K562 (cell line): ENCODE results near the gene DCTN5. TPM values are rescaled to one million over a fixed set of nuclear protein-coding genes. Genes with fewer than 3 reads are reported as not detected.
A peak's percentile ranks its signal among the peaks of the same experiment; 100 is the strongest.

Experiments used
- BCLAF1 ChIP-seq, 2 experiments: fragments of 450-650 bp in 1 of 2; IDR thresholded peaks; 2 replicates each; pipeline ENCODE4 v1.6.1; 2011 to 2017; ENCODE audit warnings: low read depth in 2 of 2, antibody characterized with exemption in 1 of 2, borderline replicate concordance in 1 of 2, low read length in 1 of 2, mild to moderate bottlenecking in 1 of 2, mixed read lengths in 1 of 2; ENCODE audit not compliant: control insufficient read depth in 1 of 2
- CBX3 ChIP-seq, 2 experiments: IDR thresholded peaks; 1 replicate in 1 of 2; 2 replicates in 1 of 2; pipeline ENCODE4 v1.6.1; 2012; ENCODE audit warnings: inconsistent platforms in 2 of 2, low read length in 2 of 2, borderline replicate concordance in 1 of 2, control low read depth in 1 of 2
- DNMT1 ChIP-seq: fragments of 450-650 bp; IDR thresholded peaks from 2 replicates; pipeline ENCODE4 v1.6.1; 2016; ENCODE audit warnings: antibody characterized with exemption, mild to moderate bottlenecking
- JUN ChIP-seq, 2 experiments: sonication (generic) in 1 of 2; formaldehyde crosslinking in 1 of 2; IDR thresholded peaks; 2 replicates each; pipeline versions ENCODE4 v1.6.1 to v1.8.0; 2012 to 2022; ENCODE audit warnings: borderline replicate concordance in 2 of 2, mild to moderate bottlenecking in 2 of 2, improper control_type of control experiment in 1 of 2, low read depth in 1 of 2, low read length in 1 of 2, missing genetic modification reagents in 1 of 2
- JUNB ChIP-seq: fragments of 450-650 bp; formaldehyde crosslinking; conservative IDR thresholded peaks from 2 replicates; pipeline ENCODE4 v1.4.0; 2020; ENCODE audit warnings: mild to moderate bottlenecking
- LARP7 ChIP-seq: fragments of 450-650 bp; IDR thresholded peaks from 2 replicates; pipeline ENCODE4 v1.6.1; 2016
- LCOR ChIP-seq: sonication (generic); formaldehyde crosslinking; IDR thresholded peaks from 2 replicates; pipeline ENCODE4 v1.8.0; 2022; ENCODE audit warnings: mild to moderate bottlenecking, missing genetic modification reagents
- PBX2 ChIP-seq, 2 experiments: IDR thresholded peaks in 1 of 2; conservative IDR thresholded peaks in 1 of 2; 2 replicates each; pipeline ENCODE4 v1.6.1; 2016; ENCODE audit warnings: low read depth in 2 of 2, mild to moderate bottlenecking in 1 of 2, missing compliant biosample characterization in 1 of 2, missing genetic modification characterization in 1 of 2, moderate library complexity in 1 of 2
- POLR2G ChIP-seq: fragments of 200-400 bp; formaldehyde crosslinking; IDR thresholded peaks from 2 replicates; pipeline ENCODE4 v1.6.1; 2017; ENCODE audit warnings: low read depth, mild to moderate bottlenecking, antibody characterized with exemption, low read length, moderate library complexity
- RBM17 ChIP-seq: fragments of 200-400 bp; formaldehyde crosslinking; IDR thresholded peaks from 2 replicates; pipeline ENCODE4 v1.6.1; 2017; ENCODE audit warnings: low read depth, mild to moderate bottlenecking, low read length, borderline replicate concordance
- TAF7 ChIP-seq: fragments of 450-650 bp; IDR thresholded peaks from 2 replicates; pipeline ENCODE4 v1.6.1; 2016; ENCODE audit warnings: missing genetic modification characterization, missing compliant biosample characterization
- ZBTB17 ChIP-seq: fragments of 450-650 bp; formaldehyde crosslinking; IDR thresholded peaks from 2 replicates; pipeline ENCODE4 v1.4.0; 2020; ENCODE audit warnings: mild to moderate bottlenecking
- ZNF133 ChIP-seq: fragments of 250-450 bp; sonication (Bioruptor Pico); IDR thresholded peaks from 2 replicates; pipeline ENCODE4 v1.4.0; 2020; ENCODE audit warnings: mild to moderate bottlenecking
- ZNF311 ChIP-seq: fragments of 250-450 bp; sonication (Bioruptor Pico); IDR thresholded peaks from 2 replicates; pipeline ENCODE4 v1.4.0; 2020; ENCODE audit warnings: mild to moderate bottlenecking, moderate library complexity
- polyA plus RNA-seq, 8 experiments: library from polyadenylated mRNA; depleted of rRNA in 4 of 8; stranded (reverse) in 5 of 8; unstranded in 3 of 8; fragments of >200 nt; fragmentation: Nextera tagmentation in 2 of 8; fragmentation: Illumina TruSeq in 1 of 8; extraction: Ambion mirVana in 2 of 8; extraction: Trizol in 1 of 8; gene quantifications; 2 replicates each; pipeline versions ENCODE4 v1.2.1 to v1.2.3, GENCODE V29; 2011 to 2014; ENCODE audit warnings: inconsistent platforms in 1 of 8, missing spikeins in 1 of 8
- total RNA-seq, 7 experiments: library from RNA; depleted of rRNA in 6 of 7; stranded (reverse); fragments of >200 nt in 6 of 7; fragmentation: Illumina TruSeq in 2 of 7; extraction: Trizol in 2 of 7; gene quantifications; 2 replicates each; pipeline versions ENCODE4 v1.2.1 to v1.2.3, GENCODE V29; 2011 to 2021; ENCODE audit warnings: low replicate concordance in 1 of 7
- TF ChIP-seq, protein P1 (sequence below): fragments of 450-650 bp; IDR thresholded peaks from 2 replicates; pipeline ENCODE4 v1.6.1; 2018; ENCODE audit not compliant: partially characterized antibody
- TF ChIP-seq, protein P2 (sequence below): fragments of 450-650 bp; IDR thresholded peaks from 2 replicates; pipeline ENCODE4 v1.6.1; 2016; ENCODE audit warnings: antibody characterized with exemption

The DCTN5 gene
- total and polyA plus RNA-seq, 9 of the 15 experiments (the other 6 are each of a cell fraction or from before 2014, with no cell fraction given), result 35.8 to 149 (median 75.9) TPM

- TF ChIP-seq BCLAF1 (IDR thresholded peaks at IDR 0.05; ENCODE audit: borderline replicate concordance in 1 of 2, control insufficient read depth in 1 of 2, low read depth in 2 of 2, low read length in 1 of 2) (no peak), TAF7 (no peak), ZNF311 (CRISPR knock-in tag) (no peak), ZBTB17 (CRISPR knock-in tag) (no peak), JUN (IDR thresholded peaks at IDR 0.05; ENCODE audit: borderline replicate concordance, low read depth, low read length) (no peak), JUN (CRISPR knock-in tag; IDR thresholded peaks at IDR 0.05; ENCODE audit: borderline replicate concordance) (no peak), RBM17 (no peak), JUNB (CRISPR knock-in tag) (no peak), LCOR (CRISPR knock-in tag) (0 out of 2 replicates have a peak, but pooled peaks have one; percentile 42), PBX2 (CRISPR knock-in tag; IDR thresholded peaks at IDR 0.05; ENCODE audit: low read depth) (no peak), PBX2 (tag; conservative IDR thresholded peaks at IDR 0.05; ENCODE audit: low read depth) (no peak), LARP7 (no peak), CBX3 (IDR thresholded peaks at IDR 0.05; ENCODE audit: borderline replicate concordance in 1 of 2, low read length in 2 of 2) (peak in 1 of 2 experiments; percentile 39; a peak in 1 of 3 replicates), ZNF133 (CRISPR knock-in tag) (no peak), POLR2G (0 out of 2 replicates have a peak, but pooled peaks have one; percentile 32), DNMT1 (no peak)
- TF ChIP-seq, protein P1, sequence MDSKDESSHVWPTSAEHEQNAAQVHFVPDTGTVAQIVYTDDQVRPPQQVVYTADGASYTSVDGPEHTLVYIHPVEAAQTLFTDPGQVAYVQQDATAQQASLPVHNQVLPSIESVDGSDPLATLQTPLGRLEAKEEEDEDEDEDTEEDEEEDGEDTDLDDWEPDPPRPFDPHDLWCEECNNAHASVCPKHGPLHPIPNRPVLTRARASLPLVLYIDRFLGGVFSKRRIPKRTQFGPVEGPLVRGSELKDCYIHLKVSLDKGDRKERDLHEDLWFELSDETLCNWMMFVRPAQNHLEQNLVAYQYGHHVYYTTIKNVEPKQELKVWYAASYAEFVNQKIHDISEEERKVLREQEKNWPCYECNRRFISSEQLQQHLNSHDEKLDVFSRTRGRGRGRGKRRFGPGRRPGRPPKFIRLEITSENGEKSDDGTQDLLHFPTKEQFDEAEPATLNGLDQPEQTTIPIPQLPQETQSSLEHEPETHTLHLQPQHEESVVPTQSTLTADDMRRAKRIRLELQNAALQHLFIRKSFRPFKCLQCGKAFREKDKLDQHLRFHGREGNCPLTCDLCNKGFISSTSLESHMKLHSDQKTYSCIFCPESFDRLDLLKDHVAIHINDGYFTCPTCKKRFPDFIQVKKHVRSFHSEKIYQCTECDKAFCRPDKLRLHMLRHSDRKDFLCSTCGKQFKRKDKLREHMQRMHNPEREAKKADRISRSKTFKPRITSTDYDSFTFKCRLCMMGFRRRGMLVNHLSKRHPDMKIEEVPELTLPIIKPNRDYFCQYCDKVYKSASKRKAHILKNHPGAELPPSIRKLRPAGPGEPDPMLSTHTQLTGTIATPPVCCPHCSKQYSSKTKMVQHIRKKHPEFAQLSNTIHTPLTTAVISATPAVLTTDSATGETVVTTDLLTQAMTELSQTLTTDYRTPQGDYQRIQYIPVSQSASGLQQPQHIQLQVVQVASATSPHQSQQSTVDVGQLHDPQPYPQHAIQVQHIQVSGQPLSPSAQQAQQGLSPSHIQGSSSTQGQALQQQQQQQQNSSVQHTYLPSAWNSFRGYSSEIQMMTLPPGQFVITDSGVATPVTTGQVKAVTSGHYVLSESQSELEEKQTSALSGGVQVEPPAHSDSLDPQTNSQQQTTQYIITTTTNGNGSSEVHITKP, result no peak
- TF ChIP-seq, protein P2, sequence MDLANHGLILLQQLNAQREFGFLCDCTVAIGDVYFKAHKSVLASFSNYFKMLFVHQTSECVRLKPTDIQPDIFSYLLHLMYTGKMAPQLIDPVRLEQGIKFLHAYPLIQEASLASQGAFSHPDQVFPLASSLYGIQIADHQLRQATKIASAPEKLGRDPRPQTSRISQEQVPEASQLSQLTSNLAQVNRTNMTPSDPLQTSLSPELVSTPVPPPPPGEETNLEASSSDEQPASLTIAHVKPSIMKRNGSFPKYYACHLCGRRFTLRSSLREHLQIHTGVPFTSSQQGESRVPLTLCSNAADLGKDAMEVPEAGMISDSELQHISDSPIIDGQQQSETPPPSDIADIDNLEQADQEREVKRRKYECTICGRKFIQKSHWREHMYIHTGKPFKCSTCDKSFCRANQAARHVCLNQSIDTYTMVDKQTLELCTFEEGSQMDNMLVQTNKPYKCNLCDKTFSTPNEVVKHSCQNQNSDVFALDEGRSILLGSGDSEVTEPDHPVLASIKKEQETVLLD, result no peak
Measured at GRCh38 chr16:23667355-23667659, 26.0 kb downstream of the DCTN5 start (continued).
